GM21723 (cell line): Measurements from ENCODE around the gene MYADML2.
A peak's percentile ranks its signal among the peaks of the same experiment; 100 is the strongest.

Source experiments
- ATAC-seq: cut with Tn5 transposase; IDR thresholded peaks from one replicate; pipeline ENCODE4 v1.9.1; 2021; ENCODE audit warnings: mild to moderate bottlenecking, moderate library complexity; ENCODE audit not compliant: unreplicated experiment

Gene MYADML2

DNA sequence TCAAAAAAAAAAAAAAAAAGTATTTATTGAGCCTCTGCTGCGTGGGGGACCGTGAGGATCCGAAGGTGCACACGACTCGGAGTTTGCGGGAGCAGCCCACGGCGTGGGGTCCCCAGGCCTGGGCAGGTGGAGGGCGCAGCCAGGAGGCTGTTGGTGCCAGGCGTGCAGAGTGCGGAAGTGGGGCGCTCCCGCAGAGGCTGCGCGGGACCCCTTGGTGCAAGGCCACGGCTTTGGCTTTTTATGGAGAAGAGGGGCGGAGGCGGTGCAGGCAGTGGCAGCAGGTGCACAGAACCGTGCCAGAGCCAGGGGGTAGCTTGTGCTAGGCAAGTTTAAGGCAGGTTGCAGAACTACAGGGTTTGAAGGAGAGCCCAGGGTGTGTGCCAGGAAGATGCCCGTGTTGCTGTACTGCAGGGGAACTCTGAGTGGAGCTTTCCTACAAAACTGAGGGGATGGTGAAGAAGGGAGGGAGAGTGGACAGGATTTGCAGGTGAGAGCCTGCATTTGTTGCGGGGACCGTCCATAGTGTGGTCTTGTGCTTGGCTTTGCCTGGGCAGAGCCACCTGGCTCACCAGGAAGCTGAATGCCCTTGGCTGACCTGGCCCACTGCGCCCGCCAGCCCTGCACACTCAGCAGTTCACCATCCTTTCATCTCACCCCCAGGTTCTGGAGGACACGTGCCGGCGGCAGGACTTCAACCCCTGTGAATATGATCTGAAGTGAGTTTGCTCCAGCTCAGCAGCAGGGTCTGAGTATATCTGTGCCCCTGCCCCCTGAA is 31.7 kb upstream of the MYADML2 start:
- ATAC-seq, result no peak

DNA sequence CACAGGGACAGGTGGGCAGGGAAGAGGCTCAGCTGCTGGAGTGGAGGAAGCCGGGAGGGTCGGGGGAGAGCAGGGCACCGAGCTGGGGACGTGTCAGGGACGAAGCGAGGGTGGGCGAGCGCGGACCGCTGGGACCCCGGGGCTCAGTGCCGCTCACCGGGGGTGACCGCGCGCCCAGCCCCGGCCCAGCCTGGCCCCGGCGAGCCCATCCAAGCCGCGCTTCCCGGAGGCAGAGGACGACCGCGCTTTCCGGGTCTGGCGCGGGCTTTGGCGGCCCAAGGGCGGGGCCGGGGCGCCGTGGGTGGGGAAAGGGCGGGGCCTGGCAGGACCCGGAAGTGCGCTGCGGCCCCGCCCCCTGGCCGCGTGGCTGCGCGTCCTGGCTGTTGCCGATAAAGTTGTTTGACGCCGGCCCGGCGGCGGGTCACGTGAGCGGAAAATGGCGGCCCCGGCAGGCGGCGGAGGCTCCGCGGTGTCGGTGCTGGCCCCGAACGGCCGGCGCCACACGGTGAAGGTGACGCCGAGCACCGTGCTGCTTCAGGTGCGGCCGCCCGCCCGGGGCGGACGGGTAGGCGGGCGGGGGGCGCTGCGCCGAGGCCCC is 30.3 kb upstream of the MYADML2 start, which contains the start of gene ASPSCR1:
Gene ASPSCR1 (plus strand): TSS at position 419 of the 598 bp plus-strand sequence. CDS start 18 bp downstream, at position 437.
- peak; percentile 79 for ATAC-seq

DNA sequence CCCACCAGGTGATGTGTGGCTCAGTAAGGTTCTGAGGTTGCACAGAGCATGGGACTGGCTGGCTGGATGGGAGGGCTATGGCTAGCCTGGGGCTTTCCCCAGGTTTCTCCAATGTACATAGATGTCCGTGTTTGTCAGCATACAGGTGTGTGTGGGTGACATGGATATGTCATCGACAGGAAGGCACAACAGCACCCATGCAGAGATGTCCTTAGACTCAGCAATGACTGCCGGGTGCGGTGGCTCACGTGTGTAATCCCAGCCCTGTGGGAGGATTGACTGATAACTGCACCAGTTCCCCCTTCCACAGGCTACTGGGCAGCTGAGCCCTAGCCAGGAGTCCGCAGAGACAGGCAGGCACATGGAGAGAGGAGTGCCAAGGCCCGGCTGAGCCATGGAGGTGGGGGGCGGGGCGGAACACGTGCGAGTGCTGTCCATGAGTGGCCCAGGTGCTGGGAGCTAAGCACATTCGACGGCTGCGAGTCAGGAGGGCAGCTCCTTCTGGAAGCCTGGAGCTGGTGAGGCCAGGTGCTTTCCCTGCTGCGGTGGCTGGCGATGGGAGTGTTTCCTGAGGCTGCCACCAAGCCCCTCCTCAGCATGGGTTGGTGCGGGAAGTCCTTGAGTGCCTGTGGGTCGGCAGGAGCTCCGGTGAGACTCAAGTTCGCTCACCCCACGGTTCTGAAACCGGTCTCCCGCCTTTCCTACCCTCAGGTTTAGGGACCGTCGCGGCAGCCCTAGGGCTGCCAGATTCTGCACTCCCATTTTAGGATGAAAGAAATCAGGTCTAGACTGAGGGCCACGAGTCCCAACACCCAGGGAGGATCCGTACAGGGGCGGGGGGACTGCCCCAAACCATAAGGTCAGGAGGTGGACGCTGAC is 29.5 kb upstream of the MYADML2 start:
- peak; percentile 5 for ATAC-seq

DNA sequence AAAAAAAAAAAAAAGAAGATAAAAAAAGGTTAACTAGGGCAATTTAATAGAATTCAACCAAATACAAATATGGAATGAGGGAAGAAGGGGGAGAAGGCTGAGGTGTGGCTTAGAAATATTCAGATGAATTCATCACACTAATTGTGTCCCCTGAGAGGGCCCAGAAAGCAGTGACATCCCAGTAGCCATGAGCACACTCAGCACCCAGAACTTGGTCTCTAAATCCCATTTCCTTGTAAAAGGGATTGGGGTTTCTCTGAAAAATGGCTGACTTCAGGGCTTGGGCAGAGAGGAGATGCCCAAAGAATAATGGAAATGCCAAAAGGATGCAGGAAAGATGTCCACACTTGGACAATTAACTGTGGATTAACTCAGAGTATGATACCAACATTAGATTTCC is 26.4 kb upstream of the MYADML2 start:
- ATAC-seq, result no peak

DNA sequence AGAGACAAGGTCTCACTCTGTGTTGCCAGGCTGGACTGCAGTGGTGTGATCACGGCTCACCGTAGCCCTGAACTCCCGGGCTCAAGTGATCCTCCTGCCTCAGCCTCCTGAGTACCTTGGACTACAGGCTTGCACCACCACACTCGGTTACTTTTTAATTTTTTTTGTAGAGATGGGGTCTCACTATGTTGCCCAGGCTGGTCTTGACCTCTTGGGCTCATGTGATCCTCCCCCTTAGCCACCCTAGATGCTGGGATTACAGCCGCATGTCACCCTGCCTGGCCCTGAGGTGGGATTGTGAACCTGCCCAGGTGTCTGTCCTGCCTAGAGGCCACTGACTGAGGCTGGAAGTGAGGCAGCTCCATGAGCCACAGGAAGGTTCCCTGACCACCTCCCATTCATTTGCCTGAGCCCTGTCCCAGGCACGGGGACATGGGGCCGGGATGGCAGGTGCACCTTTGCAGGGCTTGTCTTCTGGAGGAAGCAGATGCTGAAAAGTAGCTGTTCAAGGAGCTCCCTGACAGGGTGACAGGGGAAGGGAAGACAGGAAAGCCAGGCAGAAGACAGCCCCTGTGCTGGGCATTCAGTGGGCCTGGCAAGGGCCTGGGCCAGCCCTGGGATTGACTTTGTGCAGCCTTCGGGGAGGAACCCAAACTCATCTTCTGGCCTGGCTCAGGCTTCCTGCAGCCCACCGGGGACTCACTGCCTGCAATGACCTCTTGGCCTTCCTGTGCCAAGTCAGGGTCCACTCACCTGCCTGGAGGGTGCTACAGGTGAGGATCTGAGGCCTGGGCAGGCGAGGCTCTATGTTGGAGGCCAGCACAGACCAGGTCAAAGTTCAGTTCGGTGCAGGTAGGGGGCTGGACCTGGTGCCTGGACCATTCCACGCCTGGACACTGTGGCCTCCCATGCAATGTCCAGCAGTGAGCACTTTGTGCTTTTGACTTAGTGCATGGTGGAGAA is 22.1 kb upstream of the MYADML2 start:
- ATAC-seq, result no peak

DNA sequence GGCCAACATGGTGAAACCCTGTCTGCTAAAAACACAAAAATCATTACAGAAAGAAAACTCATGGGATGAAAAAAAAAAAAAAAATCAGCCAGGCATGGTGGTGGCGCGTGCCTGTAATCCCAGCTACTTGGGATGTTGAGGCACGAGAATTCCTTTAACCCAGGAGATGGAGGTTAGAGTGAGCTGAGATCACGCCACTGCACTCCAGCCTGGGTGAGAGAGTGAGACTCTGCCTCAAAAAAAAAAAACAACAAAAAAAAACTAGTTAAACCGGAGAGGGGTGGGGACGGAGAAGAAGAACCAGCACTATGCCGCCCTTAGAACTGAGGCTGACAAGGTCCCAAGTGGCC is 21.3 kb upstream of the MYADML2 start:
- ATAC-seq, result no peak

DNA sequence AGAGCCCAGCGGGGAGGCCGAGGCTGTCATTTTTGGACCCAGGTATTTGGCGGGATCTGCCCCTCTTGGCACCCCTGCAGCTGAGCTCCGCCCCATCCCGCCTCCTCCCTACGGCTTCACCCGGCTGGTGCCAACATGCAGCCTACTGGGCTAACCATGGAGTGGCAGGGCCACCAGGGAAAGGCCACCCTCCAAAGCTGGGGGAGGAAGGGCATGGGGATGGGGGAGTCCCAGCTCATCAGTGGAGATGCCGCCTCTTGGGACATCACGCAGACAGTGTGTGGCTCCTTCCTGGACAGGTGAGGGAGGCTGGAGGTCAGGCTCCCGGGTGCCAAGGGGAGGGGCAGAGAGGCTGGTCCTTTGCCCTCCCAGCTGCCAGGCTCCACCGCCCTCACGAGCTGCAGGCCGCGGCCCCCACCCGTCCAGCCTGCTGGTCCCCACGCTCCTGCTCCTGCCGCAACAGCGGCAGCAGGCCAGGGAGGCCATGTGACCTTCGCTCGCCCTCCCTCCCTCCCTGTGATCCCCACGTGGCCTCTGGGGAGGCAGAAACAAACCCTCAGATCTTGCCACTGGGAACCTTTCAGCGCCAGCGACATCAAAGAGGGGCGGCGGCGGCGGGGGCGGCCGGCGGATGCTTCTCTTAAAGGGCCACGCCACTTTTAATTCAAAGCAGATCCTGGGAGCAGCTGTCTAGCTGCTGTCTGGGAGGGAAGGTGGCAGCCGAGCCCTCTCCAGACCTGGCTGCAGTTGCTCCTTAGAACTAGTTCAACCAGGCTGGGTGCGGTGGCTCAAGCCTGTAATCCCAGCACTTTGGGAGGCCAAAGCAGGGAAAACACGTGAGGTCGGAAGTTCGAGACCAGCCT is 20.7 kb upstream of the MYADML2 start:
- peak; percentile 67 for ATAC-seq

DNA sequence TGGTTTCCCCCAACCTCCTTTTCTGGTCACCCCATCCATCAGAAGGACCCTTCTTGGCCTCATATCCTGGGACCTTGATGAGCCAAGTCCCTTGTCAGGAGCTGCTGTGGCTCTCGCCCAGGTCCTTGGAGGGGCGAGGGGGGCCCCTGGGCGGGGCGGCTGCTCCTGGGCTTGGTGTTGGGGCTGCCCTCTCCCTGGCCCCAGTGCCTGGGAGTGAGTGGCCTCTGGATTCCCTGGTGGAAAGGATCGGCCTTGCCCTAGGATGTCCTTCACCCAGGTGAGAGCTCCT is 20.2 kb upstream of the MYADML2 start:
- ATAC-seq, result no peak

DNA sequence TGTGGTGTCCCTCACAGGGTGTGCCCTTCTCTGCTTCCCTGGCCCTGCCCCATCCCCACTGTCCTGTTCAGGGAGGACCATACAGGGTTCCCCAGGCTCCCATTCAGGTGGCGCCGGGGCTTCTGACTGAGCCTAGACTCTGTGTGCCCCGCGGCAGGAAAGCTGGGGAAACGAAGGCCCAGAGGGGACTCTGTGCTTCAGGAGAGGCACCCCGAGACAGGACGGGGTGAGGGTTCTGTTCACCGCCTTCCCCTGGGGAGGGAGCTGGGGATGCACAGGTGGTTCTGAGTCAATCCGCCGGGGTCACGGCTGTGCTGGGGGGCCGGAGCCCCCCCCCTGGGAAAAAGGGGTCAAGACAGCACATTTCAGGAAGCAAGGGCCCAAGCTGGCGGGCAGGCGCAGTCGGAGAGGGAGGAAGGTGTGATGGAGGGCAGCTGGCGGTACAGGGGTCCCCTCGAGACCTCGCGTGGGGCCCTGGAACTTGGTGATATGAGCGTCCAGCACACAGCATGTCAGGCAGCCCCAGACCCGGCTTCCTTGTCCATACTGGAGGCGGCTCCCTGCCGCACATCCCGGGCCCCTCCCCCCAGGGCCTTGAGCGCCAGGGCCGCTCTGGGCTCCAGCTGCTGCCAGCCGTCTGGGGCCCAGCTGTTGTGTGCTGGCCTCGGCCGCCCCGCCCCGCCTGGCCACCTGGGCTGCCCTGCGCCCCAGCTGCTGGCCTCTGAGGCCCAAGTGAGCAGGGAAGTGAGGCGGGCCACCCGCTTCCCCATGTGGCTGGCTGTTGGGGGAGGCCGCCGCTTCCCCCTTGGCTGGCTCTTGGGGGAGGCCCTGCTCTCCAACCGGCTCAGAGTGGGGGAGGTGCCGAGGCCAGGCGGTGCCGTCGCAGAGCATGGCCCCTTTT is 19.6 kb upstream of the MYADML2 start:
- no peak for ATAC-seq

DNA sequence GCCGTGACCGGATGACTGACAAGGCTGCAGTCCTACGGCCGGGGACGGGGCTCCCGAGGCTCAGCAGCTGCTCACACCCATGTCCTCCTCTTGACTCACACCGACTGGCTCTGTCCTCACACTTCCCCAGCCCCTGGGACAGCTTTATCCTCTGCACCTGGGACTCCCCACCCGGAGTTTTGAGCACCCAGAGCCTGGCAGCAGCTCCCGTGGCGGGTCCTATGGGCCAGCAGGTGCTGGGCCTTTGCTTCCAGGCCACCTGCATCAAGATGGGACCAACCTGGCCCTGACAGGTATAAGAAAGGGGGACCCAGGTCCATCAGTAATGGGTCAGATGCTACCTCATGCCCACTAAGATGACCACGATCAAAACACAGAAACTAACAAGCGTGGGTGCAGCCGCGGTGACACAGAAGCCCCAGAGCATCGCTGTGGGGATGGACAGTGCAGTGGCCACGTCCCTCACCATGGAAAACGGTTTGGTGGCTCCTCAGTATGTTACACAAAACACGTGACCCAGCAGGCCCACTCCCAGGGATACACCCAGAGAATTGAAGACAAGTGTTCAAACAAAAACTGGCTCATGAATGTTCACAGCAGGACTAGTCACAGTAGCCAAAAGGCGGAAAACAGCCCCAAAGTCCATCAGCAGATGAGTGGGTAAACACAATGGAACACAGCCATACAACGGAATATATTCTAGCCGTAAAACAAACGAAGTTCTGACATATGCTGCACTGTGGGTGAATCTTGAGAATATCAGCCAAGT is 17.2 kb upstream of the MYADML2 start:
- no peak for ATAC-seq

DNA sequence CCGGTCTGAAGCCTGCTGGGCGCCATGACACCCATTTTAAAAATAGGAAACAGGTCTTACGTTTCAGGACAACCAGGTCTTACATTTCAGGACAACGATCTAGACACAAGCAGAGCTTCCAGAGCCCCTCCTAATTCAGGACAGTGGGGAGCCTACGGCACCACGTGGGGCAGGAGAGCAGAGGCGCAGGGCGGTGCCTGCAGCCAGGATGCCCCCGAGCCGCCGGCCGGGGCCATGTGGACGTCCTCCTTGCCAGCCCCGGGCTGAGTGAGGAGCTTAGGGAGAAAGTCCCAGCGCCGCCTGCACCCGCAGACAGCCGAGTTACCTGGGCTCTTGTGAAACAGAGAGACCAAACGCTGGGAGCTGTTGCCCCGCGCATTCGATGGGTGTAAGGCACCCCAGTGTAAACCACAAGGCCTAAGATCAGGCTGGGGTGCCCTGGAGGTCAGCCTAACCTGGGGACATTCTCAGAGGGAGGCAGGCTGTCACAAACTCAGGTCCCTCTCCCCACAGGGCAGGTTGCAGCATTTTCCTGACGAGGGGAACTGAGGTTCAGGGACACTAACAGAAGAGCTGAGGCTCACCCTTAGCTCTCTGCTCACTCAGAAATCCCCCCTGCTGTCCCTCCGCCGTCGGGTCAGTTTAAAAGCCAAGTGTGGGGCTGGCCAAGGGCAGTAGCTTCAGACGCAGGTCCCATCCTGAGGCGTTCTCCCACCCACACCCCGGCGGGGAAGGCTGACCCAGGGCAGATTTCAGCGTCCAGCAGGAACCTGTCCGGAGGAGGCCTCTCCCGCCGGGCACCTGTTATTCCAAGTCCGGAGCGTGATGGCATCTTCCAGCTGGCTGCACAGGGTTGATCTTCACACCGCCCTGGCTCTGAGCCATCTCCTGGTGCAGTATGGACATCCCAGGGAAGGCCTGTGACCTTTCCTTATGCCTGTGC is 15.7 kb upstream of the MYADML2 start:
- ATAC-seq, result no peak

DNA sequence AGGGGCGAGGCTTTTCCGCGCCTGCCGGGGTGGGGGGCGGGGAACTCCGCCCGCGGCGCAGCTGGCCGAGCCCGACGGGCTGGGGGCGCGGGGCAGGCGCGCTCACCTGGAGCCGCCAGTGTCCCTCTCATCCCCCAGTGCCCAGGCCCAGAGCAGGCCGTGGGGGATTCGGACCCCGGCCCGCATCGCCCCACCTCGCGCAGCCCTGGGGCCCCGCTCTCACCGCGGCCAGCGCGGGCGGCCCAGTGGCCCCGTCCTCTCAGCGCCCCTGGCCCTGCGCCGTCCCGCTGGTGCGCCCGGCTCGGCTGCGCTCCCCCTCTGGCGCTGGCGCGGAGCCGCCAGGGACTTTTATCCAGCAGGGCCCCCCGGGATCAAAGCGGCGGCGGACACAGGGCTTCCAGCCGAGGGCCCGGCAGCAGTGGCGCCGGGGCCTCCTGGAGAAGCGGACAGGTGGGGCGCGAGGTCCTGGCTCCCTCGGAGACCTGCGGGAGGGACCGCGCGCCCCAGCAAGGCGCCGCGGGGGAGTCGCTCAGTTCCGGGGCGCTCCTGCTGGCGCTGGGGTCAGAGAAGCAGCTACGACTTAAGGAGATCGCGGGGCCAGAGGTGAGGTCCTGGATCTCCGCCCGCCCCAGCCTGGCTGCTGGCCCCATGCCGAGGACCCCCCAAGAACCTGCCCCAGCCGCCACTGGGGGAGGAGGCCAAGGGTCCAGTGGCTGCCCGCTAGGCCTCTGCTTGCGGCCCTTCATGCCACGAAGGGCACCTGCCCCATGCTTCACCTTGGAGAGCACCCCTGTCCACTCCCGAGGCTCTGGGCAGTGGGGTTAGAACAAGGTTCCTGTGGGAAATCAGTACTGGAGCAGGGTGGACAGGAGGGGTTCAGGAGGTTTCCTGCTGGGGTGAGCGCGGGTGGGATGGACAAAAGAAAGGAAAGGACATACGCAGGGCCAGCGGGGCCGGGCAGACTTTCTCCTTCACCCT is 14.8 kb upstream of the MYADML2 start:
- ATAC-seq, result no peak

DNA sequence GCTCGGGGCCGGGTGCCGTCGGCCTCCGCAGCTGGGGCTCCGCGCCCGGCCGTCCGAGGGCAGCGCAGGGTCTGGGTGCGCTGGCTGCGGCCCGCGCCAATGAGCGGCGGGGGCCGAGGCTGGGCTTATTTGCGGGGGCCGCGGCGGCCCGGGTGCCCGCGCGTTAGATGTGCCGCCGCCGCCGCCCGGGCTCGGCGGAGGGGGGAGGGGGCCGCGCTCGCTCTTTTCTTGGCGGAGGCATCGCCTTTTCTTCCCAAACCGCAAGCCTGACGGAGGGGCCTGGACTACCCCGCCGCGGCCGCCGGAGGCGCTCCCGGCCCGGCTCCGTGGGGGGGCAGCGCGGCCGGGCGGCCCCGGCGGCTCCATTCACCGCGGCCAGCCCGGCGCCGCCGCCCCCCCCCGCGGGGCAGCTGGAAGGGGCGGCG is 14.1 kb upstream of the MYADML2 start, which contains the start of gene NOTUM:
Gene NOTUM (minus strand): TSS at position 101 of the 425 bp plus-strand sequence. CDS start 278 bp downstream, outside the sequence.
- ATAC-seq, result no peak

DNA sequence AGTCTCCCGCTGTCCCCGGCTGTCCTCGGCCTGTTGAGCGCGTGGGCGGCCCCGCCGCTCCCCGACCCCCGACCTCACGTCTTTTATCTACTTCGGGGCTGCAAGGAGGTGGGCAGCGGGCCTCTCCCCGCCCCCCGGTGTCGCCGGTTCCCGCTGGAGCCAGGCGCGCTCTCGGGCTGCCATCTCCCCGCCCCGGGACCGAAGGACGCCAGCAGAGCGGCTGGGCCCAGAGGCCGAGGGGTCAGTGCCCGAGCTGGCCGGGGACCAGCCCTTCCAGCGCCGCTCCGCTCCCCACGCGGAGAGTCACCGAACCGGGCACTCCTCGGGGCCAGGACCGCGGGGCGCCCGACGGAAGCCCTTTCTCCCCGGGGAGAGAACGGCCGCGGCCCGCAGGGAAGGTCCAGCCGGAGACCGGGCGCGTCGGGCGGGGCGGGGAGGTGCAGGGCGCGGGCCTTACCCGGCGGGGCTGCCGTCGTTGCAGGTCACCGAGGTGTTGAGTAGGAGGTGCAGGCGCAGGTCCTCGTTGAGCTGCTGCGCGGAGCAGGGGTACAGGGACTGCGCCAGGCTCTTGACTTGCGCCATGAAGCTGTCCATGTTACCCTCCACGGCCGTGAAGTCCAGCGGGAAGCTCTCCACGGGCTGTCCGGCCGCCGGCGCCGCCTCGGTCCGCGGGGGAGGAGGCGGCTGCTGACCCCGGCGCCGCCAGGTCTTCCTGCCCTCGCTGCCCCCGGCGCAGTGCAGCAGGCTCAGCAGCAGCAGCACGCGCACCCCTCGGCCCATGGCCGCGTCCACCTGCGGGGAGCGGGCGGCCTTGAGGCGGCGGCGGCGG is 13.3 kb upstream of the MYADML2 start:
- no peak for ATAC-seq
